ENCODE measurements around the gene MOV10.

Gene MOV10

DNA sequence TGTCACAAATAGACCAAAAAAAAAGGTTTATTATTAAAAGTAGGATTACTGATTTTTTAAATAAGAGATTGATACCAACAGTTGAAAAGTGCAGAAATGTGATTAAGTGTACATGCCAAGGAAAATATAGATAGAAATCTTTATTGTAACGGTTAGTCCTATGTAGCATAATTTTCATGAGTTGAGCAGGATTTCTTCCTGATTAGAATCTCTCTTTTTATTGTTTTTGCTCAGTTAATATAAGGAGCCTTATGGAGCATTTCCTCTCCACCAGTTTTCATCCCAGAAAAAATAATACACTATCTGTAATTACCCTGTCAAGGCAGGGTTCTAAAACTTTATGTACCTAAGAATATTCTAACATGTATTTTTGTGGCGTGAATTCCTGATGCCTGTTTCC, 31.4 kb upstream of the MOV10 start:
- no peak for TF ChIP-seq CTCF (conservative IDR thresholded peaks at IDR 0.05; ENCODE audit: control insufficient read depth, insufficient read depth, low read depth, low read length)
- H3K4me3 ChIP-seq (ENCODE audit: control insufficient read depth, low read depth, low read length) = no peak overlapping the region
- DNase-seq (ENCODE audit: low read depth) = no peak

DNA sequence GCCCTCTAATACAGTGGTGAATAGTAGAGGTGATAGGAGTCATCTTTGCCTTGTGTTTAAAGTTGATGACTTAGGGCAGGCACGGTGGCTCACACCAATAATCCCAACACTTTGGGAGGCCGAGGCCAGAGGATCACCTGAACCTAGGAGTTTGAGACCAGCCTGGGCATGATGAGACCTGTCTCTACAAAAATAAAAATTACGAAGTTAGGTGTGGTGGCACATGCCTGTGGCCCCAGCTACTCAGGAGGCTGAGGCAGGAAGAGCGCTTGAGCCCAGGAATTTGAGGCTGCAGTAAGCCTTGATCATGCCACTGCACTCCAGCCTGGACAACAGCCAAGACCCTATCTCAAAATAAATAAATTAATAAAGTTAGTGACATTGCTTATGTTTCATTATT, 28.2 kb upstream of the MOV10 start:
- TF ChIP-seq CTCF (conservative IDR thresholded peaks at IDR 0.05; ENCODE audit: control insufficient read depth, insufficient read depth, low read depth, low read length) = no peak
- H3K4me3 ChIP-seq (ENCODE audit: control insufficient read depth, low read depth, low read length) = no peak overlapping the region
- no peak for DNase-seq (ENCODE audit: low read depth)

DNA sequence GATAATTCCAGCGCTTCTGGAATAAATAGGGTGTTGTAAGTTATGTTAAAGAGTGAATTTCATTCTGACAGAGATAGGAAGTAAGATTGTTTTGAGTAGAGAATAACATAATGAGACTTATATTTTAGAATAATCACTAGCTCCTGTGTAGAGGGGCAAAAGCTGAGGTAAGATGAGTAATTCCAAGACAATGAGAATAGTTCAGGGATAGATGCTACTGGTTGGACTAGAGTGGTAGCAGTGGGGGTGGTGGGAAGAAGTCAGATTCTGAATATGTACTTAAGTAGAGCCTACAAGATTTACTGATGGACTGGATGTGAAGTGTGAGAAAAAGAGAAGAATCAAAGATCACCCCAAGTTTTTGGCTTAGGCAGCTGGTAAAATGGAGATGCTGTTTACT, 23.3 kb upstream of the MOV10 start:
- DNase-seq (ENCODE audit: low read depth) = no peak
- H3K4me3 ChIP-seq (ENCODE audit: control insufficient read depth, low read depth, low read length) = no peak overlapping the region
- TF ChIP-seq CTCF (conservative IDR thresholded peaks at IDR 0.05; ENCODE audit: control insufficient read depth, insufficient read depth, low read depth, low read length) = no peak

DNA sequence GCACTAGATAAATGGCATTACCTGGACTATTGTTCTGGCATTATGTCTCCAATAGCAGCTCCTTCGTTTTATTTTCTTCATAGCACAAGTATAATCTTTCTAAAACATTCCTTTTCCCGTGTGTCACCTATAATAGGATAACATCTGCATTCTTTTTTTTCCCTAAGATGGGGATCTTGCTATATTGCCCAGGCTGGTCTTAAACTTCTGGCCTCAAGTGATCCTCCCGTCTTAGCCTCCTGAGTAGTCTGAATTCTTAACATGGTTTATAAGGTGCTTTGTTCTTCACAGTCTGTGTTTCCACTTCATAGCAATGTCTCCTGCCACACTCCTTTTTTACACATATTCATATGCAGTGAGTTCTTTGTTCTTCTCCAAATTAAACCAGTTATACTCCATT, 8.6 kb upstream of the MOV10 start:
- no peak for DNase-seq (ENCODE audit: low read depth)
- TF ChIP-seq CTCF (conservative IDR thresholded peaks at IDR 0.05; ENCODE audit: control insufficient read depth, insufficient read depth, low read depth, low read length) = no peak

DNA sequence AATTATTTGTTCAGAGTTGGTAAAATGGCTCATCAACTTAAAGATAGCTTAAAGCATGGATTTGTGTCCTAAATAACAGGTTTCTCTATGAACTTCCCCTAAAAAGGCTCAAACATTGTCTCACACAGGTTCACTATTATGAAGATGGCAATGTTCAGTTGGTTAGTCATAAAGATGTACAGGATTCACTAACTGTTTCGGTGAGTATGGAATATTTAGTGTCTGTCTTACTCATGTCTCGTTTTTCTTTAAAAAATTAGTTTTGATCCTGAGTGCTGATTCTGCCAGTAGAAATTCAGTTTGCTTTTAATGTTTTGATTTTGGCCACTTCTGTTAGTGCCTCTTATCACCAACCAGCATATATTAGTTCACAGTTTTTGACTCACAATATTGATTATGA, 7.5 kb upstream of the MOV10 start:
- no peak for DNase-seq (ENCODE audit: low read depth)
- H3K4me3 ChIP-seq (ENCODE audit: control insufficient read depth, low read depth, low read length) = no peak overlapping the region
- no peak for TF ChIP-seq CTCF (conservative IDR thresholded peaks at IDR 0.05; ENCODE audit: control insufficient read depth, insufficient read depth, low read depth, low read length)

More for the DNA sequence above, 8.6 kb upstream of the MOV10 start:
- H3K4me3 ChIP-seq (ENCODE audit: control insufficient read depth, low read depth, low read length) = no peak overlapping the region

DNA sequence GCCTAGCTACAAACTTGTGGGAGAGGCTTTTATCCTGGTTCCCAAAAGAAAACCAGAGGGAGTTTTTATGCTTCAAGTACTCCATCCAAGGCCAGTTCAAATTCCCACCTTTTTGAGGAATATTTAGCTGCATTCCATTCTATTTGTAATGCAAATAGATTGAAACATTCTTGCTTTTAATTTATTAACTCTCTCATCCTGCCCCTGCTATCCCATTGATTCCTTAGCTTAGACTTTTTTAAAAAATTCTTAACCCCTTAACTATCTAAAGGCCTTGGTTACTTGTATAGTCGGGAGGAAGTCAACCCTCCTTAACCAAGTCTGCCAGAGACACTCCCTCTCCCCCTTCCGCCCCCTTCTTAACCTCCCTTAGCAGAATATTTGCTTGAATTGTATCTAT, 2.5 kb upstream of the MOV10 start:
- no peak for TF ChIP-seq CTCF (conservative IDR thresholded peaks at IDR 0.05; ENCODE audit: control insufficient read depth, insufficient read depth, low read depth, low read length)
- no peak overlapping the region for H3K4me3 ChIP-seq (ENCODE audit: control insufficient read depth, low read depth, low read length)
- DNase-seq (ENCODE audit: low read depth) = no peak

DNA sequence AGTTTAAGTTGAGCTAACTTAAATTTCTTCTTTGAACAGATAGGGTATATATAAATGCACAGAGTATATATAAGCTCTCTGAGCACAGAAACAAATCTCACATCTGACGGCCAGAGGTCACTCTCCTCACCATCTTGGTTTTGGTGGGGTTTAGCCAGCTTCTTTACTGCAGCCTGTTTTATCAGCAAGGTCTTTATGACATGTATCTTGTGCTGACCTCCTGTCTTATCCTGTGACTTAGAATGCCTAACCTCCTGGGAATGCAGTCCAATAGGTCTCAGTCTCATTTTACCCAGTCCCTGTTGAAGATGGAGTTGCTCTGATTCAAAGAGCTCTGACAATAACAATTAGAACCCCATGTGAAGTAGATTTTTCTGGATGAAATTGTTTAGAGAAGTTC, 1.6 kb upstream of the MOV10 start:
- no peak for TF ChIP-seq CTCF (conservative IDR thresholded peaks at IDR 0.05; ENCODE audit: control insufficient read depth, insufficient read depth, low read depth, low read length)
- peak; percentile 3 for DNase-seq (ENCODE audit: low read depth)
- no peak overlapping the region for H3K4me3 ChIP-seq (ENCODE audit: control insufficient read depth, low read depth, low read length)

Measured in fibroblast of mammary gland (primary cell).